Upper lobe of right lung (tissue), 1 donor: ENCODE data around the gene SLC35F3. TPM values are rescaled to one million over a fixed set of nuclear protein-coding genes. Genes with fewer than 3 reads are reported as not detected.

Source experiments
- ATAC-seq: fragments of 200-7000 bp; cut with Tn5 transposase; one replicate; pipeline ENCODE4 v1.9.1; 2020; ENCODE audit warnings: mild to moderate bottlenecking, moderate library complexity
- DNase-seq: peaks from one replicate; pipeline ENCODE4 v3.0.0-alpha.2; 2020
- H3K27ac ChIP-seq: fragments of 200-600 bp; one replicate; pipeline ENCODE4 v1.8.0; 2022
- H3K27me3 ChIP-seq: fragments of 200-600 bp; one replicate; pipeline ENCODE4 v1.8.0; 2022; ENCODE audit warnings: mild to moderate bottlenecking
- H3K36me3 ChIP-seq: fragments of 200-600 bp; one replicate; pipeline ENCODE4 v1.8.0; 2022
- H3K4me1 ChIP-seq: fragments of 200-600 bp; one replicate; pipeline ENCODE4 v1.8.0; 2022
- H3K4me3 ChIP-seq: fragments of 200-600 bp; one replicate; pipeline ENCODE4 v1.8.0; 2022; ENCODE audit warnings: mild to moderate bottlenecking
- H3K9me3 ChIP-seq: fragments of 200-600 bp; one replicate; pipeline ENCODE4 v1.8.0; 2022
- intact Hi-C: fragments of 100-400 bp; cut with DNase I; formaldehyde crosslinking; loops from one replicate; pipeline ENCODE4 v1.11.0; 2022
- total RNA-seq: library from RNA; stranded (reverse); fragmentation: NEBNext Ultra II Directional; extraction: Animal tissue kit (Norgen Biotek cat#: 25700); gene quantifications from one replicate; pipeline ENCODE4 v1.2.1, GENCODE V29; 2021
- TF ChIP-seq, protein P1 (sequence below): fragments of 200-600 bp; IDR thresholded peaks from one replicate; pipeline ENCODE4 v1.8.0; 2022; ENCODE audit warnings: antibody characterized with exemption
- donor health status: DM: no; HTN: yes; CAD: no; lungs with severe emphysema.

SLC35F3 gene
- total RNA-seq, 1 donor from 2014 or later: 0.29 TPM

- H3K36me3 ChIP-seq: no peaks in the 10 kb centered on the region
- DNase-seq (no peak), ATAC-seq (no peak)
- no peak overlapping the region for H3K4me3 ChIP-seq
- no peak overlapping the region for H3K27ac ChIP-seq
- no peaks in the 10 kb centered on the region for H3K4me1 ChIP-seq
- no peaks in the 10 kb centered on the region for H3K9me3 ChIP-seq
- TF ChIP-seq, protein P1, sequence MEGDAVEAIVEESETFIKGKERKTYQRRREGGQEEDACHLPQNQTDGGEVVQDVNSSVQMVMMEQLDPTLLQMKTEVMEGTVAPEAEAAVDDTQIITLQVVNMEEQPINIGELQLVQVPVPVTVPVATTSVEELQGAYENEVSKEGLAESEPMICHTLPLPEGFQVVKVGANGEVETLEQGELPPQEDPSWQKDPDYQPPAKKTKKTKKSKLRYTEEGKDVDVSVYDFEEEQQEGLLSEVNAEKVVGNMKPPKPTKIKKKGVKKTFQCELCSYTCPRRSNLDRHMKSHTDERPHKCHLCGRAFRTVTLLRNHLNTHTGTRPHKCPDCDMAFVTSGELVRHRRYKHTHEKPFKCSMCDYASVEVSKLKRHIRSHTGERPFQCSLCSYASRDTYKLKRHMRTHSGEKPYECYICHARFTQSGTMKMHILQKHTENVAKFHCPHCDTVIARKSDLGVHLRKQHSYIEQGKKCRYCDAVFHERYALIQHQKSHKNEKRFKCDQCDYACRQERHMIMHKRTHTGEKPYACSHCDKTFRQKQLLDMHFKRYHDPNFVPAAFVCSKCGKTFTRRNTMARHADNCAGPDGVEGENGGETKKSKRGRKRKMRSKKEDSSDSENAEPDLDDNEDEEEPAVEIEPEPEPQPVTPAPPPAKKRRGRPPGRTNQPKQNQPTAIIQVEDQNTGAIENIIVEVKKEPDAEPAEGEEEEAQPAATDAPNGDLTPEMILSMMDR: no peak
- no peaks in the 10 kb centered on the region for H3K27me3 ChIP-seq
- intact Hi-C loops: no loop called here
Observed at GRCh38 chr1:234135501-234135900, 231.0 kb downstream of the SLC35F3 start.

GRCh38 chr1:234136073-234136472 is 231.6 kb downstream of the SLC35F3 start:
- TF ChIP-seq, protein P1: no peak
- ATAC-seq (no peak), DNase-seq (no peak)
- Histone ChIP-seq H3K9me3 (no peaks in the 10 kb centered on the region), H3K4me1 (no peaks in the 10 kb centered on the region), H3K27me3 (no peaks in the 10 kb centered on the region), H3K27ac (no peak overlapping the region), H3K36me3 (no peaks in the 10 kb centered on the region), H3K4me3 (no peak overlapping the region)
- intact Hi-C loops: no loop called here

DNA sequence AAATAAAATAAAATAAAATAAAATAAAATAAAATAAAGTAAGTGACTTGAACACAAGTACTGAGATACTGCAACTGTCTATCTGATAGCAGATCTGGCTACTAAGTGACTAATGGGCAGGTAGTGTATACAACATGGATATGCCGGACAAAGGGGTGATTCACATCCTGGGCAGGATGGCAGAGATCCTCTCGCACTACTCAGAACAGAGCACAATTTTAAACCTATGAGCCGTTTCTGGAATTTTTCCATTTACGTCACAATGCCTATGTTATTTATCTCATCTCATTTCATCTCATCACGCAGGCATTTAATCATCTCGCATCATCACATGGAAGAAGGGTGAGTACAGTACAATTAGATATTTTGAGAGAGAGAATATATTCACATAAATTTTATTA is 235.5 kb downstream of the SLC35F3 start:
- DNase-seq (no peak), ATAC-seq (no peak)
- intact Hi-C loops: no loop called here
- H3K36me3 ChIP-seq: no peaks in the 10 kb centered on the region
- H3K4me1 ChIP-seq: no peaks in the 10 kb centered on the region
- H3K4me3 ChIP-seq: no peak overlapping the region
- TF ChIP-seq, protein P1: no peak
- no peaks in the 10 kb centered on the region for H3K9me3 ChIP-seq
- H3K27ac ChIP-seq: no peak overlapping the region
- peaks cover 8% of the 10 kb centered on the region for H3K27me3 ChIP-seq

DNA sequence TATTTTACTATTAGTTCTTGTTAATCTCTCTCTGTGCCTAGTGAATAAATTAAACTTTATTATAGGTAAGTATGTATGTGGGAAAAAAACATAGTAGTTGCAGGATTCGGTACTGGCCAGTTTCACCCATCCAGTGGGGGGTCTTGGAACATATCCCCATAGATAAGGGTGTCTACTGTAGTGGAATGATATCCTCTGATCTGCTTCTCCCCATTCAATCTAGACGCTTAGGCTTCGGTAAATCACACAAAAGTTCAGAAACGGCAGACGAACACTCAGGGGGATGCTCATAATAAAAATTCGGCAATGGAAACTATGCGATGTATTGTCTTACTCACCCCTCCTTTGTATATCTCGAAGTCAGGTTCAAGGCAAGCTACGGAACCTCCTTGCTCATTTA is 235.9 kb downstream of the SLC35F3 start:
- no peaks in the 10 kb centered on the region for H3K4me1 ChIP-seq
- H3K9me3 ChIP-seq: no peaks in the 10 kb centered on the region
- no peak overlapping the region for H3K4me3 ChIP-seq
- no peak for ATAC-seq
- no peak overlapping the region for H3K27ac ChIP-seq
- intact Hi-C loops: no loop called here
- peaks cover 8% of the 10 kb centered on the region for H3K27me3 ChIP-seq
- TF ChIP-seq, protein P1: no peak
- no peak for DNase-seq
- no peaks in the 10 kb centered on the region for H3K36me3 ChIP-seq

DNA sequence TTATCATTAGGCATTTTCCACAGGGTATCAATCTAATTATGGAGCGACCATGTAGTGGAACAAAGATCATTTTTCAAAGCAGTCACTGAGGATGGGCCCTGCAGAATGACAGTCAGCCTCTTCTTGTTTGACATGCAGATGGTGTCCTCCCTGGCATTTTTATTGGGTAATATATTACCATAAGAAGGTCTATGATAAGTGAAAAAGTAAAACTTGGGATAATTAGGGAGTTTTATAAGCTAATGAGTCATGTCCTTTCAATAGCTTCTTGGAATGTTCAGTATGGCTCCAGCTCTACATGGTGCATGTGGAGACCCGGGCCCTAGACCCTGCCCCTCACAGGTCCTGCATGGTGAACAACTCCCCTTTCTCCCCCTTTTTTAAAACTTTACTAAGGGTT is 236.5 kb downstream of the SLC35F3 start:
- Histone ChIP-seq H3K27ac (no peak overlapping the region), H3K27me3 (peaks cover 8% of the 10 kb centered on the region), H3K4me1 (no peaks in the 10 kb centered on the region), H3K4me3 (no peak overlapping the region), H3K9me3 (no peaks in the 10 kb centered on the region), H3K36me3 (no peaks in the 10 kb centered on the region)
- ATAC-seq (no peak), DNase-seq (no peak)
- TF ChIP-seq, protein P1: no peak
- intact Hi-C loops: no loop called here

- DNase-seq: no peak
Observed at GRCh38 chr1:234143681-234144080, 239.2 kb downstream of the SLC35F3 start.

More at GRCh38 chr1:234143681-234144080, 239.2 kb downstream of the SLC35F3 start:
- Histone ChIP-seq H3K4me1 (no peaks in the 10 kb centered on the region), H3K4me3 (no peak overlapping the region), H3K9me3 (no peaks in the 10 kb centered on the region), H3K27ac (no peak overlapping the region), H3K36me3 (no peaks in the 10 kb centered on the region), H3K27me3 (peaks cover 8% of the 10 kb centered on the region)
- TF ChIP-seq, protein P1: no peak
- no peak for ATAC-seq
- intact Hi-C loops: no loop called here
